NCI-H524 (cell line): ENCODE measurements around the gene ALPI.
"Not testable (repeated sequence)": the region's sequence is repeated elsewhere in the genome, so short reads cannot be mapped to it uniquely, and the experiment has no call there.

Experiments
- DNase-seq, 2 experiments: peaks; one replicate each; lab custom pipeline; 2025; lab: John Stamatoyannopoulos, UW

The ALPI gene

DNA sequence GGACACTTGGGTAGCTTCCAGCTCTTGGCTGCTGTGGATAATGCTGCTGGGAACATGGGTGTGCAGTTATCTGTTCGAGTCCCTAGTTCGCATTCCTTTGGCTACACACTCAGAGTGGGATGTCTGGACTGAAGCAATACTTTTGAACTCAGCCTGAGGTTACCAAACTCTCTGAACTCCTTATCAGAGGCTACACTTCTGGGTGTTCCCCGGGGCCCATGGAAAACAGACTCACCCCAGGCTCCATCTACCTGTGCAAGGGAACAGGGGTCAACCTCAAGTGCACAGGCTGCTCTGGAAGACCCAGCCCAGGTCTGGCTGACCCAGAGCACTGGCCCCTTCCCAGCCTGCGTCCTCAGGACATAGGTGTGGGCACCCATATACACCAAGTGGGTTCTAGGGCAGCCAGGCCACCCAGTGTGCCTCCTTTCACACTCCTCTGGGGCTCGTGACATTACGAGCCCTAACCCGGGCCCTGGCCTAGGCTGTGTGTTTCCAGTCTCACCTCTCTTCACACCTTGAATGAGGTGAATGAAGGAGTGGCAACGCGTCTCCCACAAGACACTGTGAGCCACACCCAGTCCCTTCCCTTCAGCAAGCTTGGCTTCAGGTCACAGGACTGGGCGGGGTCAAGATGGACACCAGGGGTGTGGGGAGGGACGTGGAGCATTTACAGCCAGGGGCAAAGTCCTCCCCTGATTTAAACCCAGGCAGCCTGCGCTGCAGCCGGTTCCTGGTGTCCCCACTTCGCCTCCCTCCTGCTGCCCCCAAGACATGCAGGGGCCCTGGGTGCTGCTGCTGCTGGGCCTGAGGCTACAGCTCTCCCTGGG, at the start of gene ALPI:
ALPI (plus strand) TSS at position 728 of the 830 bp plus-strand sequence; CDS start at position 775, 47 bp downstream.
- DNase-seq = no peak

DNA sequence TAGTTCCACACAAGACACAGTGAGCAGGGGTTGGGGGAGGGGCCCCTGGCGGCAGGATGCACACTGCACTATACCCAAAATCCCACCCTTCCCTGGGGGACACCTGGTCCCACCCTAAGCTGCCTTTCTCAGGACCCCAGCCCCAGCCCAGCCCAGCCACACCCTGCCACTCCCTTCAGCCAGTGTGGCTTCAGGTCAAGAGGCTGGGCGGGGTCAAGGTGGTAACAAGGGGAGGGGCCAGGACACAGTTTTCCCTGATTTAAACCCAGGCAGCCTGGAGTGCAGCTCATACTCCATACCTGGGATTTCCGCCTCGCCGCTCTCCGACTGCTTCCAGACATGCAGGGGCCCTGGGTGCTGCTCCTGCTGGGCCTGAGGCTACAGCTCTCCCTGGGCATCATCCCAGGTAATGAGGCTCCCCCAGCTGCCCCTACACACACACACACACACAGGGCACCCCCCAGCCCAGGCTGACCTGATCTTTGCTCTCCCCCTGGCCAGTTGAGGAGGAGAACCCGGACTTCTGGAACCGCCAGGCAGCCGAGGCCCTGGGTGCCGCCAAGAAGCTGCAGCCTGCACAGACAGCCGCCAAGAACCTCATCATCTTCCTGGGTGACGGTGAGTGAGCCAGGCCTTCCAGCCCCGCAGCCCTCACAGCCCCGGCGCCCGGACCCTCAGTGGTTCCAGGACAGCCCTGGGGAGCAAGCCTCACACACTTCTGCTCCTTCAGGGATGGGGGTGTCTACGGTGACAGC, 49.2 kb upstream of the ALPI start, which contains the start of gene ALPG:
ALPG (plus strand) TSS at position 289 of the 755 bp plus-strand sequence; CDS start at position 340, 51 bp downstream.
- no peak for DNase-seq

DNA sequence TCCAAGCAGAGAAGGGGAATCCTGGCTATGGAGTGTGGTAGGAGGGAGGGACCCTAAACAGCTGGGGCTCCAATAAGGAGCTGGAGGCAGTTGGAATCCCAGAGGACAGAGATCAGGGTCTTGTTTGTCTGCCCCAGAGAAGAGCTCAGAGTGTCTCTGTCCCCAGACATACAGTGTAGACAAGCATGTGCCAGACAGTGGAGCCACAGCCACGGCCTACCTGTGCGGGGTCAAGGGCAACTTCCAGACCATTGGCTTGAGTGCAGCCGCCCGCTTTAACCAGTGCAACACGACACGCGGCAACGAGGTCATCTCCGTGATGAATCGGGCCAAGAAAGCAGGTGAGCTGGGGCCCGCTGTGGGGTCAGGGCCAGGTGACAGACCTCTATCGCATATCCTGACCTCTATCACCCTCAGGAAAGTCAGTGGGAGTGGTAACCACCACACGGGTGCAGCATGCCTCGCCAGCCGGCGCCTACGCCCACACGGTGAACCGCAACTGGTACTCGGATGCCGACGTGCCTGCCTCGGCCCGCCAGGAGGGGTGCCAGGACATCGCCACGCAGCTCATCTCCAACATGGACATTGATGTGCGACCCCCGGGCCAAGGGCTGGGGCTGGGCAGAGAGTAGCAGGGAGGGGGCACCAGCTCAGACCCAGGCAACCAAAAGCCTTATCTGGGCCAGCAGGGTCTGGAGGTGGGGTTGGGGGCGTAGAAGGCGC, 48.4 kb upstream of the ALPI start:
- DNase-seq = not testable (repeated sequence)

DNA sequence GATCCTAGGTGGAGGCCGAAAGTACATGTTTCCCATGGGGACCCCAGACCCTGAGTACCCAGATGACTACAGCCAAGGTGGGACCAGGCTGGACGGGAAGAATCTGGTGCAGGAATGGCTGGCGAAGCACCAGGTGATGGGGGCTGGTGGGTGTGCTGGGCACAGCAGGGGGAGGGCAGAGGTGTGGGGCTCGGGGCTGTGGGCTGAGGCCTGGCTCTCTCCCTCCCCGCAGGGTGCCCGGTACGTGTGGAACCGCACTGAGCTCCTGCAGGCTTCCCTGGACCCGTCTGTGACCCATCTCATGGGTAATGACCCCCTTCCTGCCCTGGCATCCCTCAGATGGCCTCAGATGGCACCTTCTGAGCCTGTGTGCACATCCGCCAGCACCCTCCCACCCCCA, 47.7 kb upstream of the ALPI start:
- DNase-seq = not testable (repeated sequence)

DNA sequence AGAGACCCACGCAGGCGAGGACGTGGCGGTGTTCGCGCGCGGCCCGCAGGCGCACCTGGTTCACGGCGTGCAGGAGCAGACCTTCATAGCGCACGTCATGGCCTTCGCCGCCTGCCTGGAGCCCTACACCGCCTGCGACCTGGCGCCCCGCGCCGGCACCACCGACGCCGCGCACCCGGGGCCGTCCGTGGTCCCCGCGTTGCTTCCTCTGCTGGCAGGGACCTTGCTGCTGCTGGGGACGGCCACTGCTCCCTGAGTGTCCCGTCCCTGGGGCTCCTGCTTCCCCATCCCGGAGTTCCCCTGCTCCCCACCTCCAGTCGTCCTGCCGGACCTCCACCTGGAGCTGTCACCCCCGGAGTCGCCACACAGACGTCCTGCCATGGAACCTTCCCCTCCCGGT, 46.3 kb upstream of the ALPI start:
- not testable (repeated sequence) for DNase-seq

DNA sequence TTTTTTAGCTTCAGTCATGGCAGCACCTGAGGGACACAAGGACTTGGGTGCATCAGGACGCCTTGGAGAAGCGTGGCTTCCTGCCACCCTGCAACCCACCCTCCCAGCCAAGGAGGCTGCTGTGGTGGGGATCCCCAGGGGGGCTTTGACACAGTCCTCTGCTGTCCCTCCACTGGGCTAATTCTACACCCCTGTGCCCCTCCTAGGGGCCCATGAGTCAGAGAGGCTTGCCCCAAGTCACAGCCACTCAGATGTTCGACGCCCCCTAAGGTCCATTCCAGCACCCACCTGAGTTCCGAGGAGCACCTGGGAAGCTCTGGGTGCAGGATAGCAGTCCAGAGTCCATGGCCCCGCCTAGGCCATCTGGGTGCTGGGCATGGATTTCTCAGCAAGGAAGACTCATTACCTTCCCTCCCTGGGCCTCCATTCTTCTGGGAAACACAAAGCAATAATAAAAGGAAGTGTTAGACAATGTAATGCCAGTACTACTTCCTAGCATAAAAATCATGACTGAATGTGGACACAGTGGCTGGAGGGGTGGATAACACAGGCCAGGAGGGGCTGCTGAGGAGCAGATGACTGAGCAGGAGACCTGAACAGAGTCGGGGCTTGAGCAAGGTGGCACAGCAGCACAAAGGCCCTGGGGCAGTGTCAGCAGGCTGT, 45.6 kb upstream of the ALPI start:
- no peak for DNase-seq

DNA sequence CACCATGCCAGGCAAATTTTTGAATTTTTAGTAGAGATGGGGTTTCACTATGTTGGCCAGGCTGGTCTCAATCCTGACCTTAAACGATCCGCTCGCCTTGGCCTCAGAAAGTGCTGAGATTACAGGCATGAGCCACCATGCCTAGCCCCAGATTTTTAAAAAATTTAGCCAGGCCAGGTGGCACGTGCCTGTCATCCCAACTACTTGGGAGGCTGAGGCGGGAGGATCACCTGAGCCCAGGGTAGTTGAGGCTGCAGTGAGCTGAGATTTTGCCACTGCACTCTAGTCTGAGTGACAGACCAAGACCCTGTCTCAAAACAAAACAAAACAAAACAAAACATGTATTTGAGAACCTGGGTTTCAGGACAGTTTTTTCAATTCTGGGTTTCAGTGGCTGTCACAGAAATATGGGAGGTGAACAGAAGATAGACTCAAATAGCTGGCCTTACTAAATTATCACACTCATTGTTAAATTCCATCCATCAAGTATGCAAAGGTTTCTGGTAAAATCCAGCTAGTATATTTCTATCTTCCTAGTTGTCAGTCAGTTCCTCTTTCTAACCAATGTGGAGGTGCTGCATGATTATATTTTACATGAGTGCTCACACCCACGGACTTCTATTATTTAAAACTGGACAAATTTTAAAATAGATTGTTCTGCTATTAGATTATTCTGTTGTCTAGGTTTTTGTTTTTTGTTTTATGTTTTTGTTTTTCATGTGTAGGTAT, 43.9 kb upstream of the ALPI start:
- DNase-seq = no peak

DNA sequence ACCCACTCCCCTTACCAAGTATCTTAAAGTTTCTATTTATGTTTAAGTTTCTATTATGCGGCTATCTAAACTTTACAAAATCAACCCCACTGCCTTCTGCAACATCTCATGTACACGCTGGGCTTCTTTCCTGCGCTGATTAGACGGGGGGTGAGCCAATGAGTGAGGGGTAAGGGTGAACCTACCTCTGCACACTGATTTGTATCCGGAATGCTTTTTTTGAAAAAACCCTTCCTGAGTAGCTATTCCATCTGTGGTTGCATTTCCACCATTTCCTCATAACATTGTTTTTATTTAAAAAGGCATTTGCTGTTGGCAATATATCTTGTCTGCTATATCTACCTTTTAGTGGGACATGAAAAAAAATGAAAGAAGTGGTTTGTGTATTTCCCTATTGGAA, 43.0 kb upstream of the ALPI start:
- DNase-seq = no peak

DNA sequence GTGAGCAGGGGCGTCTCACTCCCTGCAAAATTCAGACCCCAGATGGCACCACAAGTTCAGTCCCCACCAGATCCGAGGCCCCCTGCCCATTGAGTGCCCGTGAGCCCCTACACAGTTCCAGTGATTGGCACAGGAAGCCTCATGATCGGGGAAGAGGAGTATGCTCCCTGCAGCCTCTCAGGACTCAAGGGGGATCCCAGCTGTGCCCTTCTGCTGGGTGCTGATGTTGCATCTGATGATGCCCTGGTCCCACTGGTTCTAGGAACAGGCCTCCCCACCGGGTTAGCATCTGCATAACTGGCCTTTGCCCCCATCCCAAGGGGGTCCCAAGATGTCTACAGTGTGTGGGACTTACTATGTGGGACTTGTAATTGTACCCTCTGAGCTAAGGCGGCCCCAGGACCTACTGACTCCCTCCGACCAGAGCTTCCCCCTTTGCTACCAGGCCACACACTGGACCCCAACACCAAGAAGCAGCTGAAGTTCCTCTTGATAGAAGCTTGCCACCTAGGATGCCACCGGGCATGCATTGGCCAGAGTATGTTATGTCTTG, 40.7 kb upstream of the ALPI start:
- DNase-seq = no peak

DNA sequence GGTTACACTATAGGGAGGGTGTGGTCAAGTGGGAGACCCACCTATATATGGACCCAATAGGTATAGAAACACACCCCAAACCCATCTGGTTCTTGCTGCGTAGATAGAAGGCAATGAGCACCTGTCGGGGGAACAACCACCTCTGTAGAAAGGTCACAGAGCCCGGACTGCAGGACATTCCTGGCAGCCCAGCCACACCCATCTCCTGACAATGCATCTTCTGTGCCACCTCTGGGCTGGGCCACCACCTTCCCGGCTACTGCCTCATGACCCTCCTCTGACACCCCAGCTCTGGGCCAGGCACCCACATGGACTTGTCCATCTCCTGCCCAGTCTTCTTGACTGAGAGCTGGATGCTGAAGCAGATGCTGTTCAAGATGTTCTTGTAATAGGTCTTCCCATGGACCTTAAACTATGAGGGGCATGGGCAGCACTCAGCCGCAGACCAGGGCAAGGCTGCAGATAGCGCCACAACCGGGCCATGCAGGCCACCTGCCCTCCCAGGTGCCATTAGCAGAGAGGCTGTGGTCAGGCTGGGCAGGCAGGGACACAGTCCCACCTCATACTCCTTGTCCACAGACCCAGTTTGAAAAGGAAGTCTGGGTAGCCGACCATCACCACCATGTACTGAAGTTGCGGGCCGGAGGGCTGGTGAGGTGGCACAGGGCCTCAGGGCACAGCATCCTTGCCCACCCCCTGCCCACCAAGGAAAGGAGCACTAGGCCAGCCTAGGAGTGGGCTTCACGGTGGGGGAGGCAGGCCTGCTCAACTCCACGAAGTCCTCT, 40.0 kb upstream of the ALPI start:
- DNase-seq = no peak

DNA sequence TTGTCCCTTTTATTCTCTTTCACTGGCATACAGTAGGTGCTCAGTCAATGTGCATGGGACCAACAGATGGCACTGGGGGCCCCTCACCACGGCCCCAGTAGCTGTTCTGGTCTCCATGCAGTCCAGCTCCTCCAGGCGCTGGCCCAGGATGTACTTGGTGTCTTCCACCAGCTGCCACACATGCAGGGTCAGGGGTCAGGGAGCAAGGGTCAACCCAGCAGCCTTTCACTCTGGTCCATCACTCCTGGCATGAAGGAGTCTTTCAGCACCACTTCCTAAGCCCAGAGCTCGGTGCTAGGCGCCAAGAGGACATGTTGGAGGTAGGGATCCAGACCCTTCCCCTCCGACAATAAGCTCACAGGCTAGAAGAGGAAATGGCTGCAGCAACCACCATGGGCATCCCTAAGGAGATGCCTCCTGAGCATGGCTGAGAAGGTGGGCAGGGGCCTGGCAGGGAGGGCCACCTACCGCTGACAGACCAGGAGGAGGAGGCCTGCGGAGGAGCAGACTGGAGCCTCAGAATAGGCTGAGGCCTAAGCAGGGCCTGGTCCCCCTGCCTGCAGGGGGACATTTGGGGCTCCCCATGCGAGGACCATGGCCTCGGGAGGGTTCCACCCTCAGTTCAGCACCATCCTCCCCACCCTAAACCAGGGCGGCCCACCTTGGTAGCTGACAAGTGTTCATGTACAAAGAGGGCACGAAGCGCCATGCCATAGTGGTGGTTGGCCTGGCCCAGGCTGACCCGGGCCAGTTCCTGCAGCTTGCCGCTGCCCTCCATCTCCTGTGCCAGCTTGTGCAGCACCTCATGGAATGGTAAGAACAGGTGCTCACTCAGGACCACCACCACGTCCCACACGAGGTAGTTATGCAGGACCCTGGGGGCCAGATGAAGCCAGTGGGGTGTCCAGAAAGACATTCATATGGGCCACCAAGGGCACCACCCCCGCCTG, 39.2 kb upstream of the ALPI start:
- DNase-seq = no peak

DNA sequence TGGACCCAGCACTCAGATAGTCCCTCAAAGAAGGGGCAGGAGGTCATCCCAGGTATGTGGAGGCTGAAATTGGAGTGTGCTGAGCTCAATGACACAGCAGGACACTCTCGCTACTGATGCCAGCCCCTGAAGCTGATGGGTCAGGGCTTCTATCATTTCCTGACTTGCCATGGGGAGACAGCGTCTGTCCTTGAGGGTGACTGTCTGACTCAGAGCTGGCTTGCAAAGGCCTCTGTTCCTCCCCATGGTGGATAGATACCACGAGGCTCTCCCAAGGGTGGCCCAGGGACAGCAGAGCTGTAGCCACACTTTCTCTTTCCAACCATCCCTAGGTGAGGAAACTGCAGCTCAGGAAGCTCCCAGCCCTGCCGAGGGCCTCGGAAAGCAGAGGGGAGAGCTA, 38.5 kb upstream of the ALPI start:
- no peak for DNase-seq

DNA sequence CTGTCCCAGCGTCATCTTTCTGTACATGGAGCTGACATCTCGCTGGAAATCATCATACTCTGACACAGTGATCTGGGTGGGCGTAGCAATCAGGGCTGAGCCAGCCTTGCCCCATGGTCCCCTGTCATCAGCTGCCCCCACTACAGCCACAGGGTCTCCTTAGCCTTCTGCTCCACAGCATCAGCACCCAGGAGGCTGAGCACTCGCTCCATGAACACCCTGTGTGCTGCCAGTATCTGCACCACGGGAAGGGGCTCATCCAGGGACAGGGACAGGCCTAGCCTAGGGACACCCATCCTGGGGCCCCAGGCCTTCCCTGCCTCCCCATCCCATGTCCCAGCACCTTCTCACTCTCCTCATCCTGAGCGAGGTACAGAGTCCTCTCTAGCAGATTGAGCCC, 37.9 kb upstream of the ALPI start:
- DNase-seq = no peak

DNA sequence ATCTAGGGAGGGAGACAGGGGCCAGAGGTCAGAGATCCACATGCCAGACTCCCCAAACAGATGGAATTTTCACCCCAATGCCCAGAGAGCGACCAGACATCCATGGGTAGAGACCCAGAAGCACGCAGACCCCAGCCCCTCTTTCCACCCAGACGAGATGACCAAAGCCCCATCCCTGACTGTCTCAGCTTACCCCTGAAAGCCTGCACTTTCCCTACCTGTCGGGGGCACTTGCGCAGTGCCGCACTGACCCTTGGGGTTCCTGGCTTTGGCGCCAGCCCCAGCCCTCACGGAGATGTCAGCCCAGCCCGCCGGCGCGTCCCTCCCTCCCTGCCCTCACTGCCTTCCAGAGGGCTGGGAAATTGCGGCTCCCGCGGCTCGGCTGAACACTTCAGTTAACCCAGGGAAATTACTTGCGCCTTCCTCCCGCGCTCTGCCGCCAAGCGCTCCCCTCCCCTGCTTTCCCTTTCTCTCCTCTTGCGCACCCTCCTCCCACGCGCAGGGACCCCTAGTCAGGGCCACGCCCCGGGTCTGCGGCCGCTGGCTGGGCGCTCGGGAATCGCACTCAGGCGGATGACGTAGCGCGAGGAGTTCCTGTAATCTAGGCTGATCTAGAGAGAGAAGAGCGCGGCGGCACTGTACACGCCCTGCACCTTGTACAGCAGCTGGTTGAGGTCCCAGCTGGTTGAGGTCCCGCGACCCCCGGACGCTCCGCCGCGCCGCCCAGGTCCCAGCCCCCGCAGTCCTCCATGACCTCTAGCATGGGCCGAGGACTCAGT, 37.3 kb upstream of the ALPI start:
- peak in 1 of 2 experiments; percentile 34 for DNase-seq

DNA sequence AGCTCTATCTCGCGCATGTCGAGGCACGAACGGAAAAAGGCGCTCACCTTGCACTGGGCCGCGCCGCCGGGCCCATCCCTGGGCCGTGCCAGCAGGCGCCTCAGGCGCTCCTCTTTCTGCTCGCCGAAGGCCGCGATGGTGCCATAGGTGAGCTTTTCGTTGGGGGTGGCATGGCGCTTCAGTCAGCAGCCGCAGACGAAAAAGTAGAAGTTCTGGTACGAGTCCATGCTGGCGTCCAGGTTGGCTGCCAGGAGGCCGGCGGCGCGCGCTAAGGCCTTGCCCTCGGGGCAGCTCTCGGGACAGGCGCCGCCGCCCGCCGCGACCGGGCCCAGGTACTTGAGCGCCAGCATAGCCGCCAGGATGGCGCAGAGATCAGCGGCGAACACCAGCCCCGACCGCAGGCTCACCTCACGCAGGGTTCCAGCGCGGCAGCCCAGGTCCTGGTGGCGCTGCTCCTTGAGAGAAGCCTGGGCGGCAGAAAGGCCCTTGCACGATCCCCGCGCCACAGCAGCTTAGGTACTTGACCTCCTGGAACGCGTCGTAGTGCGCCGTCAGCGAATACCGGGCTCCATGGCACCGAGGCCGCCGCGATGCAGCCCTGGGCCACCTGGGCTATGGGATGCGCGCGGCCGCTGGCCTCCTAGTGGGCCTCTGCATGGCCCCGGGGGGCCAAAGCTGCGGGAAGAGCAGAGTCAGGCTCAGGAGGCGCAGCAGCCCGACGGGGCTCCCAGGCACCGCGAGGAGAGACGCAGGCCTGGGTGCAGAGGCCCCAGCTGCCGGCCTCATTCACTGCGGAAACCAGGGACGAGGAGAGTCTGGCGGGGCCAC, 36.5 kb upstream of the ALPI start:
- DNase-seq = peak in 1 of 2 experiments; percentile 20

DNA sequence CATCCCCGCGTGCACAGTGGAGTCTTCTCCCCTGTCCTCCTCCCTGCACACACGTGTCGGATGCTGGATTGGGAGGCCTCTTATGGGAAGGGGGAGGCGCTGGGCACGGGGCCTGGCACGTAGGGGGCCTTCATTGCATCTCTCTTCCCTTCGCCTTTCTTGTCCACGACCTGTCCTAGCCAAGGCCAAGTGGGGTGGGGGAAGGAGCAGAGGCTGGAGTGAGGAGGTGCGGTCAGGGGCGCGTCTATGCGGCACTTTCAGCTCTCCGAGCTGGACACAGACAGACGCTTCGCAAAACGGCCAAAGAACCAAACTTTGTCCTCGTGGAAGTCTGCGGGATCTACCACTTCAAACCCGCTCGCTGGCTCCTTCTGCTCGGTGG, 35.9 kb upstream of the ALPI start:
- no peak for DNase-seq

DNA sequence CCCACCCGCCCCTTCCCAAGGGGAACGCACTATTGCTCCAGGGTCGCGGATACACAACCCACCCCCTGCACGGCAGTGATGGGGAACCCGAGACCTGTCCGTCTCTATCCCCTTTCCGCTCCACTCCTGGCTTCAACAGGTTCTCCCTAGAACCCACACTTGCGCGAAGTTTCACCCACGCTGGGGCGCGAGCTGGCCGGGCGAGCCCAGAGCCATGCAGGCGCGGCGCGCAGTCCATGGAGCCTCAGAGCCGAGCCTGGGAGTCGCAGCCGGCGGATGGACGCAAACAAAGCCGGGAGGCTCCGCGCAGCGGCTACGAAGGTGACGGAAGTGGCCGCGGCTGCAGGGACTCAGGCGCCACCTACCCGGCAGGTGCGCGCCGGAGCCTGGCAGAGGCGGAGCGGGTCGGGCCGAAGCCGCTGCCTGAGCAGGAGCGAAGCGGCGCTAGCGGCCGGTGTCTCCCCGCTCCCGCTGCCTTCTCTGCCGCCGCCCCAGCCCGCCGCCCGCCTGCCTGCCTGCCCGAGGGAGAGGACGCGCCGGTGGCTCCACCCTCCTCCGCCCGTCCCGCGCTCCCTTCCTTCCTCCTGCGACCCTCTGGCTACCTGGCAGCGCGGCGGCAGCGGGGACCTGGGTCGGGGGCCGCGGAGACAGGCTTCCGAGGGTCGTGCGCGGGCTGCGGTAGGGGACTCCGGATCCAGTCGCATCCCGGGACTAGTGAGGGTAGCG, 35.3 kb upstream of the ALPI start:
- DNase-seq = peak in 1 of 2 experiments; percentile 15
